ENCODE results near the gene SMG6.

- TF ChIP-seq EZH2 (IDR thresholded peaks at IDR 0.05; ENCODE audit: insufficient read depth, poor library complexity, severe bottlenecking) = no peak
- no peak for TF ChIP-seq EZH2phosphoT487 (IDR thresholded peaks at IDR 0.05; ENCODE audit: insufficient read depth, low read depth)
Observed at GRCh38 chr17:2275722-2276121, 27.9 kb downstream of the SMG6 start.
